OCI-LY7 (cell line): ENCODE results near the gene NNAT. TPM values are rescaled to one million over a fixed set of nuclear protein-coding genes. Genes with fewer than 3 reads are reported as not detected.

ENCODE experiments used
- BruUV-seq: library from RNA; stranded (reverse); fragments of 400-500 nt; replicated peaks from 2 replicates; lab custom pipeline; 2021; lab: Mats Ljungman, UMichigan
- CTCF ChIA-PET: fragments of 300-600 bp; sonication (Branson Sonifier 250); formaldehyde crosslinking; loops from one replicate; lab custom pipeline; 2022; ENCODE audit warnings: antibody characterized with exemption; ENCODE audit not compliant: unreplicated experiment; lab: Charles Lee
- POLR2A ChIA-PET: fragments of 300-600 bp; sonication (Branson Sonifier 250); formaldehyde crosslinking; loops from one replicate; lab custom pipeline; 2022; ENCODE audit warnings: antibody characterized with exemption; lab: Charles Lee
- DNase-seq: peaks from one replicate; pipeline ENCODE4 v3.0.0-alpha.2; 2015; ENCODE audit warnings: low spot score
- H2AFZ ChIP-seq: fragments of 200-600 bp; sonication (generic), shearing (Covaris generic); 2 replicates; pipeline ENCODE4 v1.6.1; 2014; ENCODE audit warnings: mild to moderate bottlenecking, antibody characterized with exemption, low read length, moderate library complexity
- H3K27ac ChIP-seq: fragments of 200-600 bp; sonication (generic); 2 replicates; pipeline ENCODE4 v1.5.1; 2014; ENCODE audit warnings: mixed run types, low read depth, mild to moderate bottlenecking, moderate library complexity, low read length, inconsistent platforms; ENCODE audit not compliant: poor library complexity, severe bottlenecking
- H3K36me3 ChIP-seq: fragments of 200-600 bp; sonication (generic); 2 replicates; pipeline ENCODE4 v1.6.1; 2014; ENCODE audit warnings: mild to moderate bottlenecking, antibody characterized with exemption, low read length, moderate library complexity, mixed read lengths; ENCODE audit not compliant: insufficient read depth
- H3K4me1 ChIP-seq: fragments of 200-600 bp; sonication (generic); 2 replicates; pipeline ENCODE4 v1.5.1; 2014; ENCODE audit warnings: mild to moderate bottlenecking, low read length; ENCODE audit not compliant: insufficient read depth, poor library complexity, severe bottlenecking
- H3K4me2 ChIP-seq: fragments of 200-600 bp; sonication (generic); 2 replicates; pipeline ENCODE4 v1.6.1; 2014; ENCODE audit warnings: mild to moderate bottlenecking, low read length
- H3K4me3 ChIP-seq: fragments of 200-600 bp; sonication (generic); 2 replicates; pipeline ENCODE4 v1.5.1; 2014; ENCODE audit warnings: mild to moderate bottlenecking, low read depth, low read length; ENCODE audit not compliant: poor library complexity, severe bottlenecking
- H3K79me2 ChIP-seq: fragments of 200-600 bp; sonication (generic); 2 replicates; pipeline ENCODE4 v1.6.1; 2016; ENCODE audit warnings: low read depth, mild to moderate bottlenecking, low read length, moderate library complexity, mixed read lengths; ENCODE audit not compliant: insufficient read depth
- H3K9me2 ChIP-seq: fragments of 200-600 bp; sonication (generic); 2 replicates; pipeline ENCODE4 v1.6.1; 2016; ENCODE audit warnings: mild to moderate bottlenecking, low read length, mixed read lengths; ENCODE audit not compliant: insufficient read depth
- H3K9me3 ChIP-seq: fragments of 200-600 bp; sonication (generic); 2 replicates; pipeline ENCODE4 v1.6.1; 2014; ENCODE audit warnings: mild to moderate bottlenecking, mixed run types, low read length, mixed read lengths
- H4K20me1 ChIP-seq: fragments of 200-600 bp; sonication (generic); 2 replicates; pipeline ENCODE4 v1.6.1; 2014; ENCODE audit warnings: mild to moderate bottlenecking, antibody characterized with exemption, low read length, moderate library complexity, mixed read lengths; ENCODE audit not compliant: insufficient read depth
- EZH2phosphoT487 ChIP-seq: fragments of 200-600 bp; sonication (generic); IDR thresholded peaks from 2 replicates; pipeline ENCODE4 v1.6.1; 2018; ENCODE audit warnings: low read depth, borderline replicate concordance, mild to moderate bottlenecking, mixed run types, antibody characterized with exemption, low read length, moderate library complexity, mixed read lengths
- intact Hi-C: fragments of 100-400 bp; cut with micrococcal nuclease; formaldehyde crosslinking; loops from one replicate; pipeline ENCODE4 v1.10.0; 2022; ENCODE audit not compliant: unreplicated experiment
- total RNA-seq, 2 experiments: library from RNA; depleted of rRNA in 1 of 2; stranded (reverse); fragments of >200 nt in 1 of 2; shearing (Covaris generic) in 1 of 2; gene quantifications; 2 replicates each; pipeline ENCODE4 v1.2.3, GENCODE V29; 2014 to 2022
- TF ChIP-seq, protein P1 (sequence below): fragments of 200-600 bp; sonication (generic); conservative IDR thresholded peaks from 2 replicates; pipeline ENCODE4 v1.5.1; 2014; ENCODE audit warnings: mild to moderate bottlenecking, antibody characterized with exemption, low read length, moderate library complexity, mixed read lengths

Gene NNAT
- total RNA-seq, 2 experiments from 2014 or later = not detected

DNA sequence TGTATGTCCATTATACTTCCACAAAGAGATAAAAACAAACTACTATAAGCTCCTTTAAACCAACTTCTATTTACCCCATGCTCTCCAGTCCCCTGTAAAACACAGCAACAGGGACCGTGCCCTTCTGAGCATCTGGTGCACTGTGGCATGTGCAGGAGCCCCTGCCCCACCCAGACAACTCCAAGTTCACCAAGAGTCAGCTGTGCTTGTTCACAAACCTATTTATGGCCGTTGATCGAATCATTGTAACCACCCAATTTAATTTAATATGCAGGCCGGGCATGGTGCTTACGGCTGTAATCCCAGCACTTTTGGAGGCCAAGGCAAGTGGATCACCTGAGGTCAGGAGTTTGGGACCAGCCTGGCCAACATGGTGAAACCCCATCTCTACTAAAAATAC, 20.3 kb downstream of the NNAT start:
- Histone ChIP-seq H4K20me1 (no peaks in the 10 kb centered on the region), H3K4me1 (no peaks in the 10 kb centered on the region), H3K36me3 (no peaks in the 10 kb centered on the region), H2AFZ (no peak overlapping the region), H3K9me2 (no peaks in the 10 kb centered on the region), H3K4me2 (no peak overlapping the region), H3K27ac (no peak overlapping the region), H3K79me2 (no peaks in the 10 kb centered on the region), H3K9me3 (no peaks in the 10 kb centered on the region), H3K4me3 (no peak overlapping the region)
- ChIA-PET CTCF (interaction anchor here (1.2 kb wide), 1 partner anchor 11 kb away, joined by 3 read pairs; no protein-coding TSS in a partner anchor), POLR2A (interaction anchor here (0.7 kb wide), 2 partner anchors 420 to 782 kb away, joined by 3 to 4 read pairs; no protein-coding TSS in a partner anchor)
- TF ChIP-seq, protein P1, sequence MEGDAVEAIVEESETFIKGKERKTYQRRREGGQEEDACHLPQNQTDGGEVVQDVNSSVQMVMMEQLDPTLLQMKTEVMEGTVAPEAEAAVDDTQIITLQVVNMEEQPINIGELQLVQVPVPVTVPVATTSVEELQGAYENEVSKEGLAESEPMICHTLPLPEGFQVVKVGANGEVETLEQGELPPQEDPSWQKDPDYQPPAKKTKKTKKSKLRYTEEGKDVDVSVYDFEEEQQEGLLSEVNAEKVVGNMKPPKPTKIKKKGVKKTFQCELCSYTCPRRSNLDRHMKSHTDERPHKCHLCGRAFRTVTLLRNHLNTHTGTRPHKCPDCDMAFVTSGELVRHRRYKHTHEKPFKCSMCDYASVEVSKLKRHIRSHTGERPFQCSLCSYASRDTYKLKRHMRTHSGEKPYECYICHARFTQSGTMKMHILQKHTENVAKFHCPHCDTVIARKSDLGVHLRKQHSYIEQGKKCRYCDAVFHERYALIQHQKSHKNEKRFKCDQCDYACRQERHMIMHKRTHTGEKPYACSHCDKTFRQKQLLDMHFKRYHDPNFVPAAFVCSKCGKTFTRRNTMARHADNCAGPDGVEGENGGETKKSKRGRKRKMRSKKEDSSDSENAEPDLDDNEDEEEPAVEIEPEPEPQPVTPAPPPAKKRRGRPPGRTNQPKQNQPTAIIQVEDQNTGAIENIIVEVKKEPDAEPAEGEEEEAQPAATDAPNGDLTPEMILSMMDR = no peak
- TF ChIP-seq EZH2phosphoT487 = no peak
- BruUV-seq = no TSS peak
- DNase-seq = no peak
- intact Hi-C loops = no loop called here

DNA sequence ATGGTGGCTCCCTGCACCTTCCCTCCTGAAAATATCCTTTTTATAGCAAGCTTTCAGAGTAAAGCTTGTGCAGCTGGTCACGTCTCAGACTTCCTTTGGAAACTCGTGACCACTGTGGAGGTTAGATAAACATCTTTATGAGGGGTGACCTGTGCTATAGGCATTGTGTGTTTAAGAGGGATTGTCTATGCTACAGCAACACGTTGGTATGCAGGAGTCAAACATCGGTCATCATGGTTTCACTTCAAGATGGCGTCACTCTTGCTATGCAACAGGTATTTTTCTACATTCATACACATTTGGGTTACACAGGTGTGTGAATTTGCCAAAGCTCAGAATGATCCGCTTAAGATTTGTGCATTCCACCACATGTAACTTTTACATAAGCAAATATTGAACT, 21.2 kb downstream of the NNAT start:
- POLR2A ChIA-PET = no interaction called here
- intact Hi-C loops = no loop called here
- Histone ChIP-seq H3K36me3 (no peaks in the 10 kb centered on the region), H3K9me2 (no peaks in the 10 kb centered on the region), H4K20me1 (no peaks in the 10 kb centered on the region), H3K27ac (no peak overlapping the region), H2AFZ (no peak overlapping the region), H3K79me2 (no peaks in the 10 kb centered on the region), H3K4me2 (no peak overlapping the region), H3K4me1 (no peaks in the 10 kb centered on the region), H3K9me3 (no peaks in the 10 kb centered on the region), H3K4me3 (no peak overlapping the region)
- no TSS peak for BruUV-seq
- no peak for DNase-seq
- TF ChIP-seq, protein P1 = no peak
- TF ChIP-seq EZH2phosphoT487 = no peak
- CTCF ChIA-PET = interaction anchor here (1.2 kb wide), 1 partner anchor 12 kb away, joined by 3 read pairs; no protein-coding TSS in a partner anchor

DNA sequence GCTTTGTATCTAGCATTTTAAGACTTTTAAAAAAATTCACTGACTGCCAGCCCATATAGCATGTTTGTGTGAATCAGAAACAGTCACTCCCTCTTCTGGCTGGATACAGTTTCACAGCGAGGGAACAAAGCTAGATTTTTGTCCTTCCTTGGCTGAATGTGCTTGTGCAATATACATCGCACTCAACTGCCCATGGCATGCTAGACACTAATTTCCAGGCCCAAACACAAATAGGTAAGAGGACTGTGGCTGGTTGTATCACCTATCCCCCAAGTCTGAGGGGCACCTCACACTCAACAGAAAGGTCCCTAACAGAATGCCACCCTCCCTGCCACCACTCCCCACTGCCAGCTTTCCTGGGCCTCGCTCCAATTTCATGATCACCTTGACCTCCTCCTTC, 22.8 kb downstream of the NNAT start:
- H3K4me1 ChIP-seq = no peaks in the 10 kb centered on the region
- no peak for DNase-seq
- no peaks in the 10 kb centered on the region for H4K20me1 ChIP-seq
- intact Hi-C loops = no loop called here
- H3K79me2 ChIP-seq = no peaks in the 10 kb centered on the region
- H3K4me2 ChIP-seq = no peak overlapping the region
- TF ChIP-seq, protein P1 = peak; percentile 60
- no peak for TF ChIP-seq EZH2phosphoT487
- no peak overlapping the region for H3K4me3 ChIP-seq
- H2AFZ ChIP-seq = no peak overlapping the region
- no peak overlapping the region for H3K27ac ChIP-seq
- ChIA-PET CTCF (no interaction called here), POLR2A (no interaction called here)
- no TSS peak for BruUV-seq
- H3K36me3 ChIP-seq = no peaks in the 10 kb centered on the region
- H3K9me2 ChIP-seq = no peaks in the 10 kb centered on the region
- H3K9me3 ChIP-seq = no peaks in the 10 kb centered on the region
